Endothelial cell (in vitro differentiated cells): ENCODE data around the gene SLC9A9. TPM values are rescaled to one million over a fixed set of nuclear protein-coding genes. Genes with fewer than 3 reads are reported as not detected.
A peak's percentile ranks its signal among the peaks of the same experiment; 100 is the strongest.

ENCODE experiments used
- DNase-seq: peaks from one replicate; pipeline ENCODE4 v3.0.0; 2021; ENCODE audit warnings: low spot score
- H3K27ac Mint-ChIP-seq: one replicate; pipeline ENCODE4 v1.8.0; 2021; ENCODE audit warnings: mixed read lengths, inconsistent platforms; ENCODE audit not compliant: unreplicated experiment
- H3K27me3 Mint-ChIP-seq: one replicate; pipeline ENCODE4 v1.8.0; 2021; ENCODE audit warnings: mild to moderate bottlenecking, moderate library complexity, mixed read lengths, inconsistent platforms; ENCODE audit not compliant: unreplicated experiment
- H3K36me3 Mint-ChIP-seq: one replicate; pipeline ENCODE4 v1.8.0; 2021; ENCODE audit warnings: mild to moderate bottlenecking, low read depth, mixed read lengths, inconsistent platforms; ENCODE audit not compliant: unreplicated experiment
- H3K4me1 Mint-ChIP-seq: one replicate; pipeline ENCODE4 v1.8.0; 2021; ENCODE audit warnings: mild to moderate bottlenecking, mixed read lengths, inconsistent platforms; ENCODE audit not compliant: unreplicated experiment
- H3K4me3 Mint-ChIP-seq: one replicate; pipeline ENCODE4 v1.8.0; 2021; ENCODE audit warnings: mild to moderate bottlenecking, mixed read lengths, inconsistent platforms; ENCODE audit not compliant: unreplicated experiment
- H3K9me3 Mint-ChIP-seq: one replicate; pipeline ENCODE4 v1.8.0; 2021; ENCODE audit warnings: mixed read lengths, inconsistent platforms; ENCODE audit not compliant: unreplicated experiment
- total RNA-seq: library from RNA; stranded (reverse); fragmentation: NEBNext Ultra II Directional; extraction: Animal tissue kit (Norgen Biotek cat#: 25700); gene quantifications from one replicate; pipeline ENCODE4 v1.2.1, GENCODE V29; 2021; ENCODE audit not compliant: unreplicated experiment
- TF ChIP-seq, protein P1 (sequence below): fragments of 200-600 bp; sonication (generic); IDR thresholded peaks from one replicate; pipeline ENCODE4 v1.5.0; 2021; ENCODE audit warnings: antibody characterized with exemption; ENCODE audit not compliant: unreplicated experiment

Gene SLC9A9
- total RNA-seq, 1 donor from 2014 or later = 7.9 TPM

DNA sequence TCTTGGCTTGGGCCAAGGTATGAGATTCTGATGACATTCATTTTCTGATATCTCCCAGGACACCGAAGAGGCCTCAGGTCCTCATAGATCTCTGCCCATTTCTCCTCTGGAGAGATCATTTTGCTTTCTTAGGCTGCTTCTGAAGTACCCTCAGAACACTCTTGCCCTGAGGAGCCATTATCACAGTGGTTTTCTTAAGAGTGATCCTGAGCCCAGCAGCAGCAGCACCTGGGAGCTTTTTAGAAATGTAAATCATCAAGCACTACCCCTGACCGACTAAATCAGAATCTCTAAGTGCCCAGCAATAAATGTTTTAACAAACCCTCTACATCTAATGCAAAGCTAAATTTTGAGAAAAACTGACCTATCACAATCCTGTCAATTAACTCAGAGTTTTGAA, 40.6 kb upstream of the SLC9A9 start:
- Mint-ChIP-seq H3K36me3 (no peaks in the 10 kb centered on the region), H3K9me3 (no peaks in the 10 kb centered on the region), H3K4me3 (no peak overlapping the region), H3K27ac (no peak overlapping the region), H3K4me1 (no peaks in the 10 kb centered on the region), H3K27me3 (no peaks in the 10 kb centered on the region)
- no peak for DNase-seq
- TF ChIP-seq, protein P1, sequence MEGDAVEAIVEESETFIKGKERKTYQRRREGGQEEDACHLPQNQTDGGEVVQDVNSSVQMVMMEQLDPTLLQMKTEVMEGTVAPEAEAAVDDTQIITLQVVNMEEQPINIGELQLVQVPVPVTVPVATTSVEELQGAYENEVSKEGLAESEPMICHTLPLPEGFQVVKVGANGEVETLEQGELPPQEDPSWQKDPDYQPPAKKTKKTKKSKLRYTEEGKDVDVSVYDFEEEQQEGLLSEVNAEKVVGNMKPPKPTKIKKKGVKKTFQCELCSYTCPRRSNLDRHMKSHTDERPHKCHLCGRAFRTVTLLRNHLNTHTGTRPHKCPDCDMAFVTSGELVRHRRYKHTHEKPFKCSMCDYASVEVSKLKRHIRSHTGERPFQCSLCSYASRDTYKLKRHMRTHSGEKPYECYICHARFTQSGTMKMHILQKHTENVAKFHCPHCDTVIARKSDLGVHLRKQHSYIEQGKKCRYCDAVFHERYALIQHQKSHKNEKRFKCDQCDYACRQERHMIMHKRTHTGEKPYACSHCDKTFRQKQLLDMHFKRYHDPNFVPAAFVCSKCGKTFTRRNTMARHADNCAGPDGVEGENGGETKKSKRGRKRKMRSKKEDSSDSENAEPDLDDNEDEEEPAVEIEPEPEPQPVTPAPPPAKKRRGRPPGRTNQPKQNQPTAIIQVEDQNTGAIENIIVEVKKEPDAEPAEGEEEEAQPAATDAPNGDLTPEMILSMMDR = no peak

DNA sequence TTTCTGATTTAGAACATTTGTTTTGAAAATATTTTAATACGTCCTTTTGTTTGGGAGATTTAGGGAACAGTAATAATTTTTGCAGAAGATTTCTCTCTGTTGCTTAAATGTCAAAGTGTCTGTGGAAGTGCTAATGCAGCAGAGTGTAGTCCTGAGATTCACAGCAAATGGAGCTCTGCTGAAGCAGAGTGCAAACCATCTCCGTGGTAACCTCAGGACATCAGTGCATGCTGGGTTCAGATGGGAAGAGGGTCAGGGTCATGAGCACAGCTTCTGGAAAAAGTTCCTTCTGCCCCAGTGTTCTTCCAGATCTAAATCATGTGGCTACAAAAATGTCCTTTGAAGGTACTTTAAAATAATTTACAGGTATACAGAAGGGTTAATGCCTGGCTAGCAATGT, 39.9 kb upstream of the SLC9A9 start:
- Mint-ChIP-seq H3K4me3 (no peak overlapping the region), H3K27me3 (no peaks in the 10 kb centered on the region), H3K9me3 (no peaks in the 10 kb centered on the region), H3K27ac (no peak overlapping the region), H3K4me1 (no peaks in the 10 kb centered on the region), H3K36me3 (no peaks in the 10 kb centered on the region)
- DNase-seq = no peak
- TF ChIP-seq, protein P1 = no peak

DNA sequence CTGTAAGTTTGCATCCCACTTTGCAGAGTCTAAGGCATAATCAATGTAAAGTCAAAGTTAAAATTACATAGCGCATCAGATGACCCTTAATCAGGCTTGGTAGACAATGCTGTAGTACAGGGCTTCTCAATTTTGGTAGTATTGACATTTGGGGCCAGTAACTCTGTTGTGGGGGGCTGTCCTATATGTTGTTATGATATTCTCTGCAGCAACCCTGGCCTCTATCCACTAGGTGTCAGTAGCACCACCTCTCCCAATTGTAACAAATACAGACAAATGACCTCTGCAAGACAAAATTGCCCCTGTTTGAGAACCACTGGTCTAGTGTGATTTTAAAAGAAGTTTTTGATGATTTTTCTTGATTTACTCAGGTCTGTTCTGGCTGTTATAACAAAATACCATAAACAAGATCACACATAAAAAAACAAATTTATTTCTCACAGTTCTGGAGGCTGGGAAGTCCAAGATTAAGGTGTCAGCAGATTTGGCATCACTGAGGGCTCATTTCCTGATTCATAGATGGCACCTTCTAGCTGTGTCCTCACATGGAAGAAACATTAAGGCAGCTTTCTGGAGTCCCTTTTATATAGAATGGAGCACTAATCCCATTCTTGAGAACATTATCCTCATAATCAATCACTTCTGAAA, 37.6 kb upstream of the SLC9A9 start:
- Mint-ChIP-seq H3K27ac (no peak overlapping the region), H3K27me3 (no peaks in the 10 kb centered on the region), H3K4me3 (no peak overlapping the region), H3K4me1 (no peaks in the 10 kb centered on the region), H3K9me3 (no peaks in the 10 kb centered on the region), H3K36me3 (no peaks in the 10 kb centered on the region)
- TF ChIP-seq, protein P1 = peak; percentile 62
- DNase-seq = peak; percentile 8

DNA sequence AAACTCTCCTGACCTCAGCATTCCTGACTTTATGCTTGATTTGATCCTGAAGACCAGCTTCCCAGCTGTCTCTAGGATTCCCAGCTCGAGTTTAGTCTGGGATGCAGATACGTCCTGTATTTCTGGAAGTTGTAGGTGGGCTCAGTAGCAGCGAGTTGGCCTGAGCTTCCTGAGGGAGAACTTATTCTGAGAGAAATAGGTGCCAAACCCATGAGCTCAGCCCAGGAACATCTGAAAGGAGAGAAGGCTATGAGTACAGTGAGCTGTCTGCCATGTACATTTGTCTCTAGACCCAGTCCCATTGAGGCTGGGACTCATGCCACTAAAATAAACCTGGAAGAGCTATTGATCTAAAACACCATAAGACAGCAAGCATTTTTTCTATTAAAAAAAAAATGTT, 36.6 kb upstream of the SLC9A9 start:
- no peak overlapping the region for H3K4me3 Mint-ChIP-seq
- H3K4me1 Mint-ChIP-seq = no peaks in the 10 kb centered on the region
- no peak for DNase-seq
- H3K27me3 Mint-ChIP-seq = no peaks in the 10 kb centered on the region
- TF ChIP-seq, protein P1 = no peak
- H3K27ac Mint-ChIP-seq = no peak overlapping the region
- H3K36me3 Mint-ChIP-seq = no peaks in the 10 kb centered on the region
- no peaks in the 10 kb centered on the region for H3K9me3 Mint-ChIP-seq

DNA sequence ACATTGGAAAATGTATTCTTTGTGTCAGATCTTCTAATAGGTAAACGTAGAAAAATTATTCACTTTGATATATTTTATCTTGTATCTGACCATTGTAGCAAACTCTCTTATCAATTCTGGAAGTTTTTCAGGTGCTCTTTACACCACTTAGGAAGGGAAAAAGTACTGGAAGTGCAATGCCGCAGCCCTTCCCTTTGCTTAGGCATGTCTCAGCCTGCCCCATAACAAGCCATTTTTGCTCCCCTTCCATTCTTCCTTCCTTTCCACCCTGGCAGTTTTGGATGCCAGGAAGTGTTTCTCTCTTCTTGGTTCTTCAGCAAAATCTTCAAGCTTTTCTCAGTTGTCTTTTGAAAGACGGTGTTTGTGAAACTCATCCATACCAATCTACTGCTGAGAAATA, 34.9 kb upstream of the SLC9A9 start:
- Mint-ChIP-seq H3K27me3 (no peaks in the 10 kb centered on the region), H3K4me3 (no peak overlapping the region), H3K27ac (no peak overlapping the region), H3K9me3 (no peaks in the 10 kb centered on the region), H3K4me1 (no peaks in the 10 kb centered on the region), H3K36me3 (no peaks in the 10 kb centered on the region)
- TF ChIP-seq, protein P1 = no peak
- no peak for DNase-seq
